Parathyroid adenoma (tissue), 2 donors: Measurements from ENCODE around the gene CNOT1.
A peak's percentile ranks its signal among the peaks of the same experiment; 100 is the strongest.

Experiments used
- H2AFZ ChIP-seq: fragments of 300-600 bp; sonication (generic); one replicate; pipeline ENCODE4 v1.7.0; 2017; ENCODE audit warnings: antibody characterized with exemption, mild to moderate bottlenecking
- H3K27ac ChIP-seq: fragments of 300-600 bp; sonication (generic); one replicate; pipeline ENCODE4 v1.7.0; 2017
- H3K27me3 ChIP-seq: fragments of 300-600 bp; sonication (generic); one replicate; pipeline ENCODE4 v1.7.0; 2017; ENCODE audit warnings: low read length; ENCODE audit not compliant: control insufficient read depth, insufficient read depth
- H3K36me3 ChIP-seq: fragments of 300-600 bp; sonication (generic); one replicate; pipeline ENCODE4 v1.7.0; 2017; ENCODE audit warnings: low read length; ENCODE audit not compliant: control insufficient read depth, insufficient read depth
- H3K4me1 ChIP-seq: fragments of 300-600 bp; sonication (generic); one replicate; pipeline ENCODE4 v1.7.0; 2017; ENCODE audit warnings: control low read depth
- H3K4me2 ChIP-seq: fragments of 300-600 bp; sonication (generic); one replicate; pipeline ENCODE4 v1.7.0; 2017; ENCODE audit warnings: low read length
- H3K4me3 ChIP-seq: fragments of 300-600 bp; sonication (generic); one replicate; pipeline ENCODE4 v1.7.0; 2017; ENCODE audit warnings: low read depth, low read length
- H3K79me2 ChIP-seq: fragments of 300-600 bp; sonication (generic); one replicate; pipeline ENCODE4 v1.7.0; 2017; ENCODE audit warnings: control low read depth
- H3K9ac ChIP-seq: fragments of 300-600 bp; sonication (generic); one replicate; pipeline ENCODE4 v1.7.0; 2017; ENCODE audit warnings: mild to moderate bottlenecking
- H3K9me3 ChIP-seq: fragments of 300-600 bp; sonication (generic); one replicate; pipeline ENCODE4 v1.7.0; 2017; ENCODE audit warnings: low read length; ENCODE audit not compliant: control insufficient read depth
- TF ChIP-seq, protein P1 (sequence below): fragments of 300-600 bp; sonication (generic); IDR thresholded peaks from one replicate; pipeline ENCODE4 v1.7.0; 2017; ENCODE audit warnings: antibody characterized with exemption, mild to moderate bottlenecking
- donor health status: primary hyperparathyroidism.

Gene CNOT1

DNA sequence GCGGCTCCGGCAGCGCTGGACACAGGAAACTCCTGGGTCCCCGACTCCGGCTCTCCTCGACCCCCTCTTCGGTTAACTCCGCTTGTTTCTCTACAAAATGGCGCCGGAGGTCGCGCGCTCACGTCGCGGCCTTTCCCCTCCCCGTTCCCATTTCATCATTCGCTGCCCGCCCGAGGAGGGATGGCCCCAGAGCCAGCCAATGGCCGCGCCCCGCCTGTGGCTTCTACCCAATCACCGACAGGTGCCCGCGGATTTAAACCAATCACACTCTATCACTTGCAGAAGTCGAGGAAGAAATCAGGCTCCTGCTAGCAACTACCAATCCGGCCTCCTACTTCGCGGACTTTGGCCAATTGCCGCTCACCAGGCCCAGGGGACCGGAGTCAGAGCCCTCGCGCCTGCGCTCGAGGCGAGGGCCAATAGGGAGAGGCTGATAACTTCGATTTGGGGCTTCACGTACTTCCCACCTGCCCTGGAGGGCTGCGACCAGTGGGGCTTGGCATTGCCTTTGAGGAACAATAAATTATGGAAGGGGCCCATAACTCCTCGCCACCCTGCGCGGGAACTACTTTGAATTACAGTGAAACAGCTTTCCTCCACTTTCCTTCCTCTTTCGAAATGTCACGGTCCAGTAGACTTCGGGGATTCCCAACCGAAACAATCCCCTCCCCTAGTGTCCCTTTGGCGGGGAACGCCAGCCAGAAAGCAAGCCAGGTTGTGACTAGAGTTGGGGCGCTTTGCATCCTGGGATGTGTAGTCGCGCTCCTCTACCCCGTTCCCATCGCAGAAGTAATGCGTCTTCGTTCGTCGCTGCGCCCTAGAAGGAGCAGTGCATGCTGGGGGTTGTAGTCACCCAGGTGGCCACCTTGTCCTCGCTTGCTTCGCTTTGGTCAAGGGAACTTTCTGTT lies at the start of gene CNOT1:
CNOT1 (minus strand) TSS at position 94 of the 908 bp plus-strand sequence. CDS start 30,489 bp downstream, outside the sequence.
- H3K4me3 ChIP-seq = peak within 1 kb of the TSS; percentile 98
- peaks cover 21% of the 10 kb centered on the region for H3K79me2 ChIP-seq
- peak within 1 kb of the TSS; percentile 97 for H3K9ac ChIP-seq
- H3K4me2 ChIP-seq = peak within 1 kb of the TSS; percentile 79
- peak within 1 kb of the TSS; percentile 98 for H3K27ac ChIP-seq
- TF ChIP-seq, protein P1, sequence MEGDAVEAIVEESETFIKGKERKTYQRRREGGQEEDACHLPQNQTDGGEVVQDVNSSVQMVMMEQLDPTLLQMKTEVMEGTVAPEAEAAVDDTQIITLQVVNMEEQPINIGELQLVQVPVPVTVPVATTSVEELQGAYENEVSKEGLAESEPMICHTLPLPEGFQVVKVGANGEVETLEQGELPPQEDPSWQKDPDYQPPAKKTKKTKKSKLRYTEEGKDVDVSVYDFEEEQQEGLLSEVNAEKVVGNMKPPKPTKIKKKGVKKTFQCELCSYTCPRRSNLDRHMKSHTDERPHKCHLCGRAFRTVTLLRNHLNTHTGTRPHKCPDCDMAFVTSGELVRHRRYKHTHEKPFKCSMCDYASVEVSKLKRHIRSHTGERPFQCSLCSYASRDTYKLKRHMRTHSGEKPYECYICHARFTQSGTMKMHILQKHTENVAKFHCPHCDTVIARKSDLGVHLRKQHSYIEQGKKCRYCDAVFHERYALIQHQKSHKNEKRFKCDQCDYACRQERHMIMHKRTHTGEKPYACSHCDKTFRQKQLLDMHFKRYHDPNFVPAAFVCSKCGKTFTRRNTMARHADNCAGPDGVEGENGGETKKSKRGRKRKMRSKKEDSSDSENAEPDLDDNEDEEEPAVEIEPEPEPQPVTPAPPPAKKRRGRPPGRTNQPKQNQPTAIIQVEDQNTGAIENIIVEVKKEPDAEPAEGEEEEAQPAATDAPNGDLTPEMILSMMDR = no peak
- no peaks in the 10 kb centered on the region for H3K27me3 ChIP-seq
- peak within 1 kb of the TSS; percentile 98 for H2AFZ ChIP-seq
- no peaks in the 10 kb centered on the region for H3K36me3 ChIP-seq
- peaks cover 2% of the 10 kb centered on the region for H3K4me1 ChIP-seq
- no peaks in the 10 kb centered on the region for H3K9me3 ChIP-seq

DNA sequence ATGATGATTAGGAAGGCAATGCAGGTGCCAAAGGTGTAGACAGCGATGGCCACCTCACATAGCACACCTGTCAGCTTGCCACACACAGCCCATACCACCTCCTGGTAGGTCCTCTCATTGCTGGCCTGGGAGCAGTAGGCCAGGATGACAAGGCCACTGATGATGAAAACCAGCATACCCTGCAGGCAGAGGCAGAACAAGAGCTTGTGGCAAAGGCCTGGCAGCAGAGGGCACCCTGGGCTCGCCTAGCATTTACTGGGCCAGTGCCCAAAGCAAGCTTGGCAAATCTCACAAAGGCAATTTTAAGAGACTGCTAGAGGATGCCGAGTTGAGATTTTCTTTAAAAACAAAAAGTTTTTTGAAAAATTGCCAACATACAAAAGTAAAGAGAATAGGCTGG lies 49.1 kb upstream of the CNOT1 start:
- TF ChIP-seq, protein P1 = peak; percentile 20
- Histone ChIP-seq H3K36me3 (no peaks in the 10 kb centered on the region), H3K79me2 (no peaks in the 10 kb centered on the region), H3K9me3 (no peaks in the 10 kb centered on the region), H3K9ac (no peak overlapping the region), H3K4me2 (no peak overlapping the region), H3K27ac (no peak overlapping the region), H3K4me3 (no peak overlapping the region), H2AFZ (no peak overlapping the region), H3K4me1 (peaks cover 4% of the 10 kb centered on the region), H3K27me3 (no peaks in the 10 kb centered on the region)

DNA sequence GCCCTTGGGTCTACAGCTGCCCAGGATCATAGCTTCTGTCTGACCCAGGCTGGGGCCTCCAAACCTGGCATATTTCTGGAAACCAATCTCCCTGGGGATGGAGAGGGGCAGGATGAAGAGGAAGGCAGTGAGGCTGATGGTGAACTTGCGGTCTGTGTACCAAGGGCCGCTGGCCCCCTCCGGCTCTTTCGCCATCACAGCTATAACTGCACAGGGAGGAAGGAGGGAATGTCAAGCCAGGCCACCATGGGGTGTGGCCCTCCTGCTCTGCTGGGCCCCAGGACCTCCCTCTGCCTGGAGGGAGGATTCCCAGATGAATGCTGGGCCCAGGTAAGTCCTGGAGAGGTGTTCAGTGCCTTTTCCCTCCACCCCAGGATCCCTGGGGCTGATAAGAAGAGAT lies 48.6 kb upstream of the CNOT1 start:
- Histone ChIP-seq H3K36me3 (no peaks in the 10 kb centered on the region), H3K27ac (no peak overlapping the region)

DNA sequence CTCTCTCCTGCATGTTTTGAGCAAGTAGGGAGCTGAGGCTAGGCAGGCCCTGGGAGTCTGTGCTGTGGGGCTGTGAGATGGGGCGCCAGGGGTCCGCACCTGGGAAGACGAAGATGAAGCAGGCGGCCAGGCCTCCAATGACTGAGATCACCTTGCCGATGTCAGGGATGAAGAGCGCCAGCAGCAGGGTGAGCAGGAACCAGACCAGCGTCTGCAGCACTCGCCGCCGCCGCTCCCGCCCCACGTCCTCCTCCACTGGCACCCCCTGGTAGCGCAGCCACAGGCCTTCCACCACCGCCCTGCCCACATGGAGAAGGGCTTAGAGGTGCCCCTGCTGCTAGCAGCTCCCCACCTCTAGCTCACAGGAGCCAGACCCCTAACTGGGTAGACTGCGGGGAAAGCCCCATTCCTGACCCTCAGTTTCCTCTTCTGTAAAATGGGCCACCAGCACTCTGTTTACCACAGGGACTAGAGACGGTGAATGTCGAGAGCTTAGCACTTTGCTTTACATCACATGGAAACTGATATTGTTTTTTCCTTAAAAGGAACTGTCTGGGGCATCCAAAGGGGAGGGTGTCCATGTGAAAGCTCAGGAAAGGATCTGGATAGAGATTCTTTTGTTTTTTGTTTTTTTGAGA lies 41.4 kb upstream of the CNOT1 start:
- Histone ChIP-seq H3K79me2 (no peaks in the 10 kb centered on the region), H3K9ac (no peak overlapping the region), H3K4me2 (no peak overlapping the region), H3K27me3 (no peaks in the 10 kb centered on the region), H3K4me1 (no peaks in the 10 kb centered on the region), H3K27ac (no peak overlapping the region), H3K4me3 (no peak overlapping the region), H3K36me3 (no peaks in the 10 kb centered on the region), H3K9me3 (no peaks in the 10 kb centered on the region), H2AFZ (no peak overlapping the region)
- TF ChIP-seq, protein P1 = no peak

More for the DNA sequence above, 48.6 kb upstream of the CNOT1 start:
- Histone ChIP-seq H2AFZ (no peak overlapping the region), H3K4me3 (no peak overlapping the region), H3K4me2 (no peak overlapping the region), H3K9ac (no peak overlapping the region), H3K4me1 (no peaks in the 10 kb centered on the region), H3K27me3 (no peaks in the 10 kb centered on the region), H3K79me2 (no peaks in the 10 kb centered on the region), H3K9me3 (no peaks in the 10 kb centered on the region)
- TF ChIP-seq, protein P1 = no peak
